ENCODE results near the gene HNRNPC.

- TF ChIP-seq JUNB (IDR thresholded peaks at IDR 0.05) (no peak), POLR2A (IDR thresholded peaks at IDR 0.05; ENCODE audit: low read depth, low read length) (no peak)
These were observed 99.7 kb downstream of the HNRNPC start for GRCh38 chr14:21169573-21169972.

All from GM12878 (cell line).